Liver (tissue), 9 donors: ENCODE results near the gene SREBF2. TPM values are rescaled to one million over a fixed set of nuclear protein-coding genes. Genes with fewer than 3 reads are reported as not detected.

Experiments used
- DNase-seq: peaks from one replicate; pipeline ENCODE4 v3.0.0-alpha.2; 2017; ENCODE audit warnings: low spot score
- H3K27ac ChIP-seq, 2 donors: one replicate each; pipeline ENCODE4 v1.7.0; 2013; ENCODE audit warnings: inconsistent platforms in 2 of 2, low read length in 2 of 2, control low read depth in 1 of 2, low read depth in 1 of 2, mild to moderate bottlenecking in 1 of 2
- H3K27me3 ChIP-seq, 4 donors: one replicate each; pipeline versions ENCODE4 v1.6.1 to v1.7.0; 2013; ENCODE audit warnings: low read length in 3 of 4, inconsistent platforms in 1 of 4, mild to moderate bottlenecking in 1 of 4, moderate library complexity in 1 of 4; ENCODE audit not compliant: control insufficient read depth in 4 of 4, insufficient read depth in 4 of 4
- H3K36me3 ChIP-seq, 4 donors: one replicate each; pipeline versions ENCODE4 v1.6.1 to v1.7.0; 2013; ENCODE audit warnings: low read length in 3 of 4, mild to moderate bottlenecking in 3 of 4, low read depth in 1 of 4, moderate library complexity in 1 of 4; ENCODE audit not compliant: control insufficient read depth in 4 of 4, insufficient read depth in 3 of 4
- H3K4me1 ChIP-seq, 4 donors: one replicate each; pipeline versions ENCODE4 v1.6.1 to v1.7.0; 2013; ENCODE audit warnings: low read length in 3 of 4, mild to moderate bottlenecking in 3 of 4, moderate library complexity in 1 of 4; ENCODE audit not compliant: control insufficient read depth in 4 of 4, insufficient read depth in 4 of 4
- H3K4me3 ChIP-seq, 3 donors: one replicate each; pipeline versions ENCODE4 v1.6.1 to v1.7.0; 2013; ENCODE audit warnings: low read length in 3 of 3, control low read depth in 1 of 3, low read depth in 1 of 3, mild to moderate bottlenecking in 1 of 3
- H3K9ac ChIP-seq, 2 donors: one replicate each; pipeline ENCODE4 v1.7.0; 2013; ENCODE audit warnings: low read length in 2 of 2, mild to moderate bottlenecking in 2 of 2, moderate library complexity in 2 of 2, control low read depth in 1 of 2, low read depth in 1 of 2
- H3K9me3 ChIP-seq, 4 donors: one replicate each; pipeline versions ENCODE4 v1.6.1 to v1.7.0; 2013; ENCODE audit warnings: low read length in 3 of 4; ENCODE audit not compliant: control insufficient read depth in 4 of 4
- EGR1 ChIP-seq, 2 donors: IDR thresholded peaks; 2 replicates each; pipeline ENCODE4 v1.6.1; 2016 to 2018; ENCODE audit warnings: antibody characterized with exemption in 2 of 2, low read depth in 2 of 2
- HNF4A ChIP-seq, 2 donors: conservative IDR thresholded peaks; 2 replicates each; pipeline ENCODE4 v1.6.1; 2016; ENCODE audit warnings: antibody characterized with exemption in 2 of 2, mild to moderate bottlenecking in 2 of 2
- JUND ChIP-seq, 2 donors: IDR thresholded peaks; 2 replicates each; pipeline ENCODE4 v1.6.1; 2016; ENCODE audit warnings: antibody characterized with exemption in 2 of 2
- MAX ChIP-seq: IDR thresholded peaks from 2 replicates; pipeline ENCODE4 v1.6.1; 2016; ENCODE audit warnings: antibody characterized with exemption
- SP1 ChIP-seq: IDR thresholded peaks from 2 replicates; pipeline ENCODE4 v1.6.1; 2018; ENCODE audit warnings: antibody characterized with exemption, mild to moderate bottlenecking
- TAF1 ChIP-seq: conservative IDR thresholded peaks from 2 replicates; pipeline ENCODE4 v1.6.1; 2016; ENCODE audit warnings: antibody characterized with exemption, mild to moderate bottlenecking
- YY1 ChIP-seq: IDR thresholded peaks from 2 replicates; pipeline ENCODE4 v1.6.1; 2016; ENCODE audit warnings: antibody characterized with exemption, mild to moderate bottlenecking
- ZBTB33 ChIP-seq: IDR thresholded peaks from 2 replicates; pipeline ENCODE4 v1.6.1; 2016; ENCODE audit warnings: antibody characterized with exemption
- WGBS: extraction: QIAGEN DNeasy Blood & Tissue Kit; methylation state at CpG from one replicate; pipeline ENCODE4 v1.1.7; 2013; 5-methylcytosine and 5-hydroxymethylcytosine counted together
- polyA plus RNA-seq, 2 donors: library from polyadenylated mRNA; stranded (reverse) in 1 of 2; unstranded in 1 of 2; fragments of 200-250 nt in 1 of 2; fragments of >200 nt in 1 of 2; fragmentation: Nextera tagmentation in 1 of 2; extraction: Ambion mirVana in 1 of 2; gene quantifications; one replicate each; pipeline versions ENCODE4 v1.2.1 to v1.2.3, GENCODE V29; 2013 to 2015
- total RNA-seq, 2 donors: library from RNA; depleted of rRNA; stranded (reverse); fragments of >200 nt; gene quantifications; one replicate each; pipeline ENCODE4 v1.2.3, GENCODE V29; 2014
- TF ChIP-seq, protein P1 (sequence below): IDR thresholded peaks from 2 replicates; pipeline ENCODE4 v1.6.1; 2016; ENCODE audit warnings: antibody characterized with exemption, mild to moderate bottlenecking
- donor health status: healthy.
- donor health status: healthy.
- donor health status: healthy.
- donor health status: healthy.
- donor health status: healthy.

SREBF2 gene
- total and polyA plus RNA-seq, 4 donors, result 18.3 to 69.6 (median 57.3) TPM

GRCh38 chr22:41949297-41949965, 116.5 kb downstream of the SREBF2 start:
- 94% methylated on average over 7 of the region's 7 CpGs for WGBS
- Histone ChIP-seq H3K27ac (no peak overlapping the region), H3K9ac (no peak overlapping the region), H3K4me1 (peaks cover 3 to 16% (median 11%) of the 10 kb centered on the region in 4 donors), H3K36me3 (no peaks in the 10 kb centered on the region), H3K9me3 (no peaks in the 10 kb centered on the region), H3K27me3 (no peaks in the 10 kb centered on the region), H3K4me3 (no peak overlapping the region)
- no peak for TF ChIP-seq MAX
- no peak for TF ChIP-seq YY1
- TF ChIP-seq SP1, result no peak
- TF ChIP-seq TAF1, result no peak
- no peak for TF ChIP-seq ZBTB33
- no peak for TF ChIP-seq JUND (IDR thresholded peaks at IDR 0.05)
- no peak for TF ChIP-seq HNF4A (conservative IDR thresholded peaks at IDR 0.05)
- DNase-seq, result no peak

DNA sequence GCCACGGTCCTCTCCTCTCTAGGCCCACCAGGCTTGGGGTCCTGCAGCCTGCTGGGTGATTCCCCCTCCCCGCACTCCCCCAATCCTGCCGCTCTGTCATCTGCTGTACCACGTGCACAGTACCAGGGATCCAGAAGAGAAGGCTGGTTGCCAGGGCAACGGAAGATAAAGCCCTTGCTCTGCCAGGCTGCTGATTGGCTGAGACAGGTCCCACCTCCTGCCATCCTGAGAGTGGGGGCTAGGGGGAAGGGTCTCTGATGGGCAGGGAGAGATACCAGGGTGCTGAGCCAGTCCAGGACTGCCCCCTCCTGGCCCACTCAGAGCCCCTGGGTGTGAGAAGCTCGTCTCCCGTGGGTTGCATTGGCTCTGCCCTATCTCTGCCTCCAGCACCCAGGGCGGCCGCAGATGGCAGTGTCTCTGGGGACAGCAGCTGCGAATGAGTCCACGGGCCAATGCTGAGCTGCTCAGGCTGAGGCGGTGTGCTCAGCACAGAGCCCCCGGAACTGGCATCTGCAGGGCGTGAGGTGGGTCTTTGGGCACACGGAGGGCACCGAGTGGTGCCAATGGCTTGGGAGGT, 119.1 kb downstream of the SREBF2 start, which contains the start of gene SMIM45:
Gene SMIM45 (plus strand): TSS at position 253 of the 577 bp plus-strand sequence.
- no peaks in the 10 kb centered on the region for H3K9me3 ChIP-seq
- H3K36me3 ChIP-seq, result no peaks in the 10 kb centered on the region
- H3K27me3 ChIP-seq, result no peaks in the 10 kb centered on the region
- TF ChIP-seq, protein P1, sequence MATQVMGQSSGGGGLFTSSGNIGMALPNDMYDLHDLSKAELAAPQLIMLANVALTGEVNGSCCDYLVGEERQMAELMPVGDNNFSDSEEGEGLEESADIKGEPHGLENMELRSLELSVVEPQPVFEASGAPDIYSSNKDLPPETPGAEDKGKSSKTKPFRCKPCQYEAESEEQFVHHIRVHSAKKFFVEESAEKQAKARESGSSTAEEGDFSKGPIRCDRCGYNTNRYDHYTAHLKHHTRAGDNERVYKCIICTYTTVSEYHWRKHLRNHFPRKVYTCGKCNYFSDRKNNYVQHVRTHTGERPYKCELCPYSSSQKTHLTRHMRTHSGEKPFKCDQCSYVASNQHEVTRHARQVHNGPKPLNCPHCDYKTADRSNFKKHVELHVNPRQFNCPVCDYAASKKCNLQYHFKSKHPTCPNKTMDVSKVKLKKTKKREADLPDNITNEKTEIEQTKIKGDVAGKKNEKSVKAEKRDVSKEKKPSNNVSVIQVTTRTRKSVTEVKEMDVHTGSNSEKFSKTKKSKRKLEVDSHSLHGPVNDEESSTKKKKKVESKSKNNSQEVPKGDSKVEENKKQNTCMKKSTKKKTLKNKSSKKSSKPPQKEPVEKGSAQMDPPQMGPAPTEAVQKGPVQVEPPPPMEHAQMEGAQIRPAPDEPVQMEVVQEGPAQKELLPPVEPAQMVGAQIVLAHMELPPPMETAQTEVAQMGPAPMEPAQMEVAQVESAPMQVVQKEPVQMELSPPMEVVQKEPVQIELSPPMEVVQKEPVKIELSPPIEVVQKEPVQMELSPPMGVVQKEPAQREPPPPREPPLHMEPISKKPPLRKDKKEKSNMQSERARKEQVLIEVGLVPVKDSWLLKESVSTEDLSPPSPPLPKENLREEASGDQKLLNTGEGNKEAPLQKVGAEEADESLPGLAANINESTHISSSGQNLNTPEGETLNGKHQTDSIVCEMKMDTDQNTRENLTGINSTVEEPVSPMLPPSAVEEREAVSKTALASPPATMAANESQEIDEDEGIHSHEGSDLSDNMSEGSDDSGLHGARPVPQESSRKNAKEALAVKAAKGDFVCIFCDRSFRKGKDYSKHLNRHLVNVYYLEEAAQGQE, result no peak
- no peak for TF ChIP-seq ZBTB33
- no peak for TF ChIP-seq EGR1 (IDR thresholded peaks at IDR 0.05; ENCODE audit: low read depth in 2 of 2)
- H3K4me3 ChIP-seq, result no peak within 1 kb of the TSS
- no peak within 1 kb of the TSS for H3K9ac ChIP-seq
- DNase-seq, result no peak
- H3K4me1 ChIP-seq, result peaks cover 0 to 1% (median 0%) of the 10 kb centered on the region in 4 donors
- H3K27ac ChIP-seq, result no peak within 1 kb of the TSS
- 72% methylated on average over 16 of the region's 16 CpGs for WGBS
